Keratinocyte (primary cell): Measurements from ENCODE around the gene CCDC178.

Experiments used
- CTCF ChIP-seq, 3 experiments: IDR thresholded peaks in 1 of 3; conservative IDR thresholded peaks in 1 of 3; optimal IDR thresholded peaks in 1 of 3; 2 replicates in 2 of 3; 3 replicates in 1 of 3; pipeline versions ENCODE3 to v1.5.1; 2011; ENCODE audit warnings: low read length in 3 of 3, mild to moderate bottlenecking in 3 of 3, moderate library complexity in 2 of 3, control low read depth in 1 of 3, inconsistent platforms in 1 of 3; ENCODE audit not compliant: insufficient read depth in 2 of 3; ENCODE audit errors: extremely low read depth in 1 of 3
- EZH2 ChIP-seq: IDR thresholded peaks from one replicate; pipeline ENCODE4 v1.6.1; 2012; ENCODE audit warnings: inconsistent platforms, mild to moderate bottlenecking, low read length, moderate library complexity

- TF ChIP-seq CTCF (optimal IDR thresholded peaks at IDR 0.05 in 1 of 3, IDR thresholded peaks at IDR 0.05 in 1 of 3, conservative IDR thresholded peaks at IDR 0.05 in 1 of 3; ENCODE audit: extremely low read depth in 1 of 3, insufficient read depth in 2 of 3, low read length in 3 of 3) (no peak), EZH2 (no peak)
Measured at GRCh38 chr18:32937597-32937996, 502.9 kb downstream of the CCDC178 start.
